HepG2 (cell line): ENCODE measurements around the gene TRIM67. TPM values are rescaled to one million over a fixed set of nuclear protein-coding genes. Genes with fewer than 3 reads are reported as not detected.

Source experiments
- ARID2 ChIP-seq: sonication (generic); formaldehyde crosslinking; IDR thresholded peaks from 2 replicates; pipeline ENCODE4 v1.8.1; 2022; ENCODE audit warnings: mild to moderate bottlenecking, missing genetic modification reagents, borderline replicate concordance
- ERF ChIP-seq: IDR thresholded peaks from 2 replicates; pipeline ENCODE4 v1.6.1; 2018; ENCODE audit warnings: missing biosample characterization, missing genetic modification reagents
- FOSL2 ChIP-seq: sonication (generic); formaldehyde crosslinking; IDR thresholded peaks from 2 replicates; pipeline ENCODE4 v1.4.0; 2020; ENCODE audit warnings: missing genetic modification reagents
- KAT7 ChIP-seq: IDR thresholded peaks from 2 replicates; pipeline ENCODE4 v1.6.1; 2018; ENCODE audit warnings: borderline replicate concordance, missing compliant biosample characterization
- MTF1 ChIP-seq: sonication (generic); formaldehyde crosslinking; IDR thresholded peaks from 2 replicates; pipeline ENCODE4 v1.5.0; 2020; ENCODE audit warnings: missing genetic modification reagents
- PHF21A ChIP-seq: sonication (generic); formaldehyde crosslinking; IDR thresholded peaks from 2 replicates; pipeline ENCODE4 v1.5.0; 2020; ENCODE audit warnings: mild to moderate bottlenecking, missing genetic modification reagents
- POLR2AphosphoS2 ChIP-seq: IDR thresholded peaks from 2 replicates; pipeline ENCODE4 v1.6.1; 2011; ENCODE audit warnings: low read depth, low read length, improper control_type of control experiment
- PPARG ChIP-seq: conservative IDR thresholded peaks from 2 replicates; pipeline ENCODE4 v1.6.1; 2016; ENCODE audit warnings: missing biosample characterization, missing genetic modification reagents
- RAD51 ChIP-seq: fragments of 450-650 bp; IDR thresholded peaks from 2 replicates; pipeline ENCODE4 v1.6.1; 2016; ENCODE audit warnings: borderline replicate concordance
- SKIL ChIP-seq: sonication (generic); formaldehyde crosslinking; IDR thresholded peaks from 2 replicates; pipeline ENCODE4 v1.8.0; 2022; ENCODE audit warnings: missing genetic modification reagents, mild to moderate bottlenecking, moderate library complexity, borderline replicate concordance
- TEAD2 ChIP-seq: sonication (generic); formaldehyde crosslinking; IDR thresholded peaks from 2 replicates; pipeline ENCODE4 v1.9.0; 2021; ENCODE audit warnings: missing genetic modification reagents
- THAP11 ChIP-seq: IDR thresholded peaks from 2 replicates; pipeline ENCODE4 v1.6.1; 2016; ENCODE audit warnings: missing biosample characterization, missing genetic modification reagents
- THAP8 ChIP-seq: sonication (generic); formaldehyde crosslinking; IDR thresholded peaks from 2 replicates; pipeline ENCODE4 v1.5.1; 2020; ENCODE audit warnings: missing genetic modification reagents, mild to moderate bottlenecking, borderline replicate concordance
- TP53 ChIP-seq: sonication (generic); formaldehyde crosslinking; conservative IDR thresholded peaks from 2 replicates; pipeline ENCODE4 v1.4.0; 2020; ENCODE audit warnings: missing genetic modification reagents
- ZBED4 ChIP-seq: sonication (generic); formaldehyde crosslinking; IDR thresholded peaks from 2 replicates; pipeline ENCODE4 v1.4.0; 2020; ENCODE audit warnings: missing genetic modification reagents, borderline replicate concordance
- ZC3H4 ChIP-seq: sonication (generic); formaldehyde crosslinking; IDR thresholded peaks from 2 replicates; pipeline ENCODE4 v1.4.0; 2020; ENCODE audit warnings: missing genetic modification reagents, borderline replicate concordance
- ZNF367 ChIP-seq: sonication (generic); formaldehyde crosslinking; IDR thresholded peaks from 2 replicates; pipeline ENCODE4 v1.4.0; 2020; ENCODE audit warnings: missing genetic modification reagents, borderline replicate concordance
- ZNF383 ChIP-seq: sonication (generic); formaldehyde crosslinking; IDR thresholded peaks from 2 replicates; pipeline ENCODE4 v1.4.0; 2020; ENCODE audit warnings: missing genetic modification reagents, mild to moderate bottlenecking, borderline replicate concordance
- ZNF558 ChIP-seq: sonication (generic); formaldehyde crosslinking; IDR thresholded peaks from 2 replicates; pipeline ENCODE4 v1.9.0; 2022; ENCODE audit warnings: mild to moderate bottlenecking, missing genetic modification reagents, borderline replicate concordance
- ZNF781 ChIP-seq: sonication (generic); formaldehyde crosslinking; IDR thresholded peaks from 2 replicates; pipeline ENCODE4 v1.5.1; 2020; ENCODE audit warnings: borderline replicate concordance, mild to moderate bottlenecking, missing genetic modification reagents; ENCODE audit errors: not compliant biosample characterization
- polyA plus RNA-seq, 8 experiments: library from polyadenylated mRNA; depleted of rRNA in 3 of 8; stranded (reverse) in 7 of 8; unstranded in 1 of 8; fragments of >200 nt; fragmentation: Illumina TruSeq in 4 of 8; extraction: Trizol in 4 of 8; gene quantifications; 2 replicates each; pipeline versions ENCODE4 v1.2.1 to v1.2.3, GENCODE V29; 2011 to 2016; ENCODE audit warnings: low read depth in 4 of 8, missing spikeins in 1 of 8, mixed read lengths in 1 of 8; ENCODE audit not compliant: insufficient read depth in 1 of 8
- total RNA-seq, 5 experiments: library from RNA; depleted of rRNA; stranded (reverse); fragments of >200 nt; fragmentation: Illumina TruSeq; extraction: Trizol; gene quantifications; 2 replicates each; pipeline ENCODE4 v1.2.3, GENCODE V29; 2016; ENCODE audit warnings: low read depth in 1 of 5
- TF ChIP-seq, protein P1 (sequence below): sonication (generic); formaldehyde crosslinking; IDR thresholded peaks from 2 replicates; pipeline ENCODE4 v1.4.0; 2020; ENCODE audit warnings: mild to moderate bottlenecking, missing genetic modification reagents

Gene TRIM67
- total and polyA plus RNA-seq, 2 of the 13 experiments (the other 11 are each of a cell fraction or from before 2014, with no cell fraction given): not detected

GRCh38 chr1:231240883-231241735 lies 79.3 kb downstream of the TRIM67 start, which contains the start of gene GNPAT (continued):
- no peak; the same call in 1 of the 2 replicates for TF ChIP-seq ZBED4 (CRISPR knock-in tag)
- peak; percentile 42 for TF ChIP-seq FOSL2 (CRISPR knock-in tag)
- TF ChIP-seq ZC3H4 (CRISPR knock-in tag): no peak
- TF ChIP-seq RAD51: no peak
- no peak for TF ChIP-seq ZNF367 (CRISPR knock-in tag)
- no peak for TF ChIP-seq TEAD2
- TF ChIP-seq PHF21A (CRISPR knock-in tag): peak; percentile 39; the same call in 1 of the 2 replicates
- TF ChIP-seq, protein P1, sequence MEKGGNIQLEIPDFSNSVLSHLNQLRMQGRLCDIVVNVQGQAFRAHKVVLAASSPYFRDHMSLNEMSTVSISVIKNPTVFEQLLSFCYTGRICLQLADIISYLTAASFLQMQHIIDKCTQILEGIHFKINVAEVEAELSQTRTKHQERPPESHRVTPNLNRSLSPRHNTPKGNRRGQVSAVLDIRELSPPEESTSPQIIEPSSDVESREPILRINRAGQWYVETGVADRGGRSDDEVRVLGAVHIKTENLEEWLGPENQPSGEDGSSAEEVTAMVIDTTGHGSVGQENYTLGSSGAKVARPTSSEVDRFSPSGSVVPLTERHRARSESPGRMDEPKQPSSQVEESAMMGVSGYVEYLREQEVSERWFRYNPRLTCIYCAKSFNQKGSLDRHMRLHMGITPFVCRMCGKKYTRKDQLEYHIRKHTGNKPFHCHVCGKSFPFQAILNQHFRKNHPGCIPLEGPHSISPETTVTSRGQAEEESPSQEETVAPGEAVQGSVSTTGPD (CRISPR knock-in tag): 0 out of 2 replicates have a peak, but pooled peaks have one; percentile 29
- peak; percentile 76; the same call in 1 of the 2 replicates for TF ChIP-seq KAT7 (CRISPR knock-in tag)
- no peak for TF ChIP-seq POLR2AphosphoS2
- TF ChIP-seq ZNF781 (CRISPR knock-in tag): no peak
- no peak for TF ChIP-seq SKIL (CRISPR knock-in tag)
- peak; percentile 71; the same call in 1 of the 2 replicates for TF ChIP-seq ERF (CRISPR knock-in tag)
- TF ChIP-seq TP53 (CRISPR knock-in tag): no peak
- TF ChIP-seq THAP11 (CRISPR knock-in tag): peak; percentile 81
- TF ChIP-seq ZNF383 (CRISPR knock-in tag): no peak
- no peak for TF ChIP-seq MTF1
- no peak for TF ChIP-seq THAP8 (CRISPR knock-in tag)
- no peak for TF ChIP-seq ZNF558 (CRISPR knock-in tag)
- TF ChIP-seq PPARG: peak; percentile 31; the same call in 1 of the 2 replicates
- TF ChIP-seq ARID2 (CRISPR knock-in tag): 0 out of 2 replicates have a peak, but pooled peaks have one; percentile 34
